ENCODE results near the gene KCNQ5.

KCNQ5 gene

DNA sequence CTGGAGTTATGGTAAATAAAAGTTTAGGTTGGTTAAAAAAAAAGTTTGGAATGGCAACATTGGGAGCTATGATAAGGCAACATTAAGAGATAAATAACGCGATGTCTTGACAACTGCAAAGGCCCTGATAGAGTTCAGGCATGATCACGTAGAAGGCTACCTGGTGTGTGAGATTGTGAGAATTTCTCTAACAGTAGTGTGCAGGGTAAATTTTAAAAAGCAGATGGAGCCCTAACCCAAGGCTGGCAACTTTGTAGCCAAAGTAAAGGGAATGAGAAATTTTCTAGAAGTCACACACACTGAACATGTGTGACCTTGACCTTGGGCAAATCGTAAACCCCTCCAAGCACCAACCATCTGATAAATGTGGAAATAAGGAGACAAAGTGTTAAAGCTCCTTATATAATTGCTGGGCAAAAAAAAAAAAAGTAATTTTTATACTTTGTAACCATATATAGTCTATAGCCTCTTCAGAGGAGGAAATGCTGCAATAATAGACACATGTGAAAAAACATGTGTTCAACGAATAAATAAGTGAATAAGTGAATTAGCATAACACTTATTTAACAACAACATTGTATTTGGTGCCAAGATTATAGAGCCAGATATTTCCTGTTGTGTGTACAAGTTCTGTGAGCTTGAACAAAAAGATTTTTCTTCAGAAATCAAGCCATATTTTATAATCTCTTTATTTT is 18.2 kb downstream of the KCNQ5 start:
- no peak for DNase-seq (ENCODE audit: low spot score)

DNA sequence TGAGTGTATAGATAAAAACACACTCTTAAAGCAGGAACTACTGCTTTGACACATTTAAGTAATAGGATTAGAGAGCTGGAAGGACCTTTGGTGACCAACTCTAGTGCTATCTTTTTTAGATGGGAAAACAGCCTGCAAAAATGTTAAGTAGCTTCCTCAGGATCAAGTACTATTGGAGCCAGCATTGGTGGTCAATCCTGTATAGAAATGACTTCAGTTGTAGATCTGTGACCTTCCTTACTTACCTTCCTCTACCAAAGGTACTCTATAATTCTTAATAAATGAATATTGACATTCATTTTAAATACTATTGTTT is 18.7 kb downstream of the KCNQ5 start:
- no peak for DNase-seq (ENCODE audit: low spot score)

DNA sequence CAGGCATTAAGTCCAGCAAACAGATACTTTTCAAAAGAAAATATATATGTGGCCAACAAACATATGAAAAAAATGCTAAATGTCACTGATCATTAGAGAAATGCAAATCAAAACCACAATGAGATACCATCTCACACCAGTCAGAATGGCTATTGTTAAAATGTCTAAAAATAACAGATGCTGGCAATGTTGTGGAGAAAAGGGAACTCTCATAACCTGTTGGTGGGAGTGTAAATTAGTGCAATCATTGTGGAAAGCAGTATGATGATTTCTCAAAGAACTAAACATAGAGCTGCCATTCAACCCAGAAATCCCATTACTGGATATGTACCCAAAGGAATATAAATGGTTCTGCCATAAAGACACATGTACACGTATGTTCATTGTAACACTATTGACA is 20.6 kb downstream of the KCNQ5 start:
- DNase-seq (ENCODE audit: low spot score) = no peak

DNA sequence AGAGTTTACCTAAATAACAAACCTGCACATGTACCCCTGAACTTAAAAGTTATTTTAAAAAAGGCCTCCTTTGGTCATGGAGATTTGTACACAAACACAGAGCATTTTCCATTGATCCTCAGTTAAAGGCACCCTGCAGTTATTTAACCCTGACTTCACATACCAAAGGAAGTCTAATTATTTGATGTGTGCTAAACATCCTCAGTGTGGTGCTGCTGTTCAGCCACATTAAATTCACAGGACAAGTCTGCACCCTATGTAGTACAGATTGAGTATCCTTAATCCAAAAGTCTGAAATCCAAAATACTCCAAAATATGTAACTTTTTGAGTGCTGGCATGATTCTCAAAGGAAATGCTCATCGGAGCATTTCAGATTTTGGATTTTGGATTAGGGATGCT is 21.4 kb downstream of the KCNQ5 start:
- no peak for DNase-seq (ENCODE audit: low spot score)

DNA sequence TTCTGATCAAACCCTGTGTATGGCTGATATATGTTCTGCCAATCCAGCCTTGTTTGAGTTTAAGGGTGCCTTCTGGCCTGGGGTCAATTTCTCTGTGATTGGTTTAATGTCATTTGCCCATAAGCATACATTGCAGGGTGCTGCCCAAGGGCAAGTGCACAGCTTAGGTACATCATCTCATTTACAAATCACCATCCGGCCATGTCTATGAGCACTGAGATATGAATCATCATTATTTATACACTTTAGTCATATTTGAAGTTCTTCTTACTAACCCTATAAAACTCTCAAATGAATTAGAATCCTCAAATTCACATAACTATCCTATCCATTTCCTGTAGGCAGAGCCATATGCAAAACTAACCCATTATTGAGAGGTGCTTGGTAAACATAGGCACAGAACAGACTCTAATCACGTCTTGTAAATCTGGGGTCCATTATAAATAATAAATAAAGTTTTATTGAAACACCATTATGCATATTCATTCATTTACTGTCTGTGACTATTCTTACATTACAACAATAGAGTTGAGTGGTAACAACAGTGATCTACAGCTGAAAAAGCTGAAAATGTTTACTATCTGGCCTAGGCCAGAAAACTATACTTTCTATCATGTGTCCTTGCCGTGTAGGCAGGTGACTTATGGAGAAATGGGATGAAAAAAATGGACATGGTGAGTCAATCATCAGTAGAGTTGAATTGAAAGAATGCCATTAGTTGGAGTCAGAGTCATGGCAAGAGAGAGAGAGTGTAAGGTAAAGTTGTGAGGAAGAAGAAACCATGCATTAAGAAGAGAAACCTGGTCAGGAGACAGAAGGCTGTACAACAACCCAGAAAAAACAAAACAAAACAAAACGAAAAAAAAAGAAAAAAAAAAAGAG is 25.0 kb downstream of the KCNQ5 start:
- no peak for DNase-seq (ENCODE audit: low spot score)

DNA sequence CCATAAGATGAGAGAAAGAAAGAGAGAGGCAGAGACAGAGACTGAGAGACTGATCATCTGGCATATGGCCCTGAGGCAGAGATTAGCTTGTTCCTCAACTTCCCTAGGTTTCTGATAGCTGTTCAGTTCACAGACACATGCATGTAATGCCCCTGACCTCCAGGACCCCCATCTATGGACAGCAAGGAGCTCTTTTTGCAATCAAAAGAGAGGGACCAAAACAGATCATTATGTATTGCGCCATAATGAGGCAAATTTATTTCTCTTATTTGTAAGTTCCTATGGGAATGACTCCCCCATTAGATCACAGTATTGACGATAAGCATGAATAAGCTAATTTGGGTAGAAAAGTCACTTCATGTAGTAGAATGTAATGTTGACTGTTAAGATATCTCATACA is 25.6 kb downstream of the KCNQ5 start:
- no peak for DNase-seq (ENCODE audit: low spot score)

DNA sequence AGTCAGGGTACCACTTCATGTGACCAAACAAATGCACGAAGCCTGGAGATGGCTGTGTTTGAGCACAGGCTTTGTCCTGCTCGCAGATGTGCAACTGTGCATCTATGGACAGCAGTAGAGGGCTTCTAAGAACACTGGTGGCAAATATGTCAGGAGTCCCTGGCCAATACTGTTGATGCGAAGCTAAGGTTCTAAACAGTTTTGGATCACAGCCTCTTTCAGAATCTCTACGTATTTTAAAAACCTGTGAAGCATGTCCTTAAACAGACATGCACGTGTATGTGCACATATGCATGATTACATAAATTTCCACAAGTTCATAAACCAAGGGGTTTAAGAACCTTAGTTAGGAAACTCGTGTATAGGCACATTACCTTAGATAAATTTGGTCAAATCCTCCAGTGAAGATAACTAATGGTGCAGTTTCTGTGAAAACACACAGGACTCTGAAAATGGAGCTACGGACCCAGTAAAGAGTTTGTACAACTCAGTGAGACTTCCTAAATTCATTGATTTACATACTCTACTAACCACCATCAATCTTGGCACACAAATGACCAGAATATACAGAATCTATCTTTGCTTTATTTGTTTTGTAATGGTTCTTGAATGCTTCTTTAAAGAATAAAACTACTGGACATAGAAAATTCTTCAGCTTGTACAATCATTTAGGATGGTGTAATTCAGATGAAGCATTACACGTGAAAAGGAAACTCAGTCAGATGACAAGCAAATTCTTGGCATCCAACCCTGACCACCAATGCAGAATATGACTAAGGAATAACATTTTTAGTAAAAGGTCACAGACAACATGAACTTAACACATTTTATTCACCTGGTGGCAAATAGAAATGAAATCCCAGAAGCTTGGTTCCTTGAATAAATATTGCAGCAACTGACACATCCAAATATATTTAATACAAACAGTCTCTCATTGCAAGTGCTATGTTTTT is 27.4 kb downstream of the KCNQ5 start:
- DNase-seq (ENCODE audit: low spot score) = no peak

DNA sequence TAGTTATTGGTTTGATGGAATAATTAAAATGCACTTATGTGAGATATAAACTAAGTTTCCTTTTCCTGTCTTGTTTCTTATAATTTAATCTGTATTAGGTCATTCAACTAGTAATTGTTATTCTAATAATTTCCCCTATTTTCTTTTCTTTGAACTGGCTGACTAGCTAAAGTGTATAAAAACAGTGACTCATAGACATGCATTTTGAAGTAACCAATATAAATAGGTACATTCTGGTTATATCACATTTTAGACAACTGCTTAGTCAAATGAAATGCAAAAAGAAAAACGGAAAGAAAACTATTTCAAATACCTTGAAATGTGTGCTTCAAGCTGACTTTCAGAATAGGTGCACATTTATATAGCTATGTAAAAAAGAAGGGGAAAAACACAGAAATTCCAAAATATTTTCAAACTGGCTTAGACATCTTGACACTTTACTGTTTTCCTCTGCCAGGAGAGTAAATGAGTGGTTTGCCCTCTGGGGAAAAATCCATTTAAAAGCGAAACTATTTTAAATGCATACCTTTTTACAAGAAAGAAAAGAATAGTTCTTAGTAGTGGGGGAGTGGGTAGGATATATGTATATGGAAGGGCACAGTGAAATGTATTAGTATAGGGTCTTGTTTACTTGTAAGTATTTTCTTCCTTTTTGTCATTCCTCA is 28.3 kb downstream of the KCNQ5 start:
- no peak for DNase-seq (ENCODE audit: low spot score)

DNA sequence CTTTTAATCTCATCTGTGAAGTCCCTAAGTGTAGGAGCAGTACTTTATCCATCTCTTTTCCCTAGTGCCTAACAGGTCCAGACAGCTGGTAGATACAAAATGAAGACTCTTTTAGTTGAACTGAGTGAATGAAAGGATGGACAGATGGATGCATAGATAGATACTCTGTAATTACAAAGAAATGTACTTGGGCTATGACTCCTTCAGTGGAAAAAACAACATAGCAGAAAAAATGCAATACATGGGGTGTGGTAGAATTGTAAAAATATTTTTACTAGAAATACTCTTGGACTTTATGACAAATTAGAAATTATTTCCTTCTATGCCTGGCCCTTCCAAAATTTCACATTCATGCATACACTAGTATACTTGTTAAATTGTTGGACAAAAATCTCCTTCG is 29.3 kb downstream of the KCNQ5 start:
- no peak for DNase-seq (ENCODE audit: low spot score)

DNA sequence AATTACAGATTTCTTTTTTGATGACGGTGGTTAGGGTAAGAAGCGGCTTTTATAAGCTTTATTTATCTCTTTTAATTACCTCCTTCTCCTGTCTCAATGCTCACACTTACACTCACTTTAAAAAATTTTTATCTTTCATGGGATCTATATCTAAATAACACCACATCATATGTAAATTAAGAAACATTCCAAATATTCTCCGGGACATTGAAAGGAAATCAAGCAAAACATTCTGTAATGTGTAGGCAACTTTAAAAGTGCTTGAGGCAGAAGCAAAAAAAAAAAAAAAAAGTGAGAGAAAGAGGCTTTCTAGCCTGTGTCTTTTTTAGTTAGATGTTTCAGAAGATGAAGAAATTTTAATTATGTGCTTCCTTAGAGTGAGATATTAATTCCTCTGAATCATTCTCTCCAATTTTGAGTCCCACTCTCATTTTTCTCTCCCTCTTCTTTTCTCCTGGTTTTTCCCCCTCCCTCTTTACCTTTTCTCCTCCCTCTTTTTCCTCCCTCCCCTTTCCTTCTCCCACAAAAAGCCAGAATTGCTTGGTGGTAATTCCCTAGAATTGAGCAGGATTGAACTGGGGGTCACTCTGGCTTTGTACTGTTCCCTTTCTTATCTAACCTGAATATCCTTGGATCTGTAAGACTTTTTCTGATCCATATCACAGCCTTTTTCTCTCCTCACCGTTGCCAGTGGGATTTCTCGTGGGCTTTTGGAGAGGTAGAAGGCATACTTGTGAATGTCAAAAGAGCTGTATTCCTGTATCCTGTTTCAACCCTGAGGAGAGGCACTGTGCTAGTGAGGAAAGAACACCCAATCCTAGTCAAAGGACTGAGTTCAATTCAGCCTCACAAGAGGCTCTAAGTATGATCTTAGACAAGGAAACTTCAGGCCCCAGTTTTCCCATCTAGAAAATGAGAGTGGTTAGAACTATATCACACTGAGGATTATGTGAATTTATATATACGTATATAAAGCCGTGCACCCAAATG is 30.4 kb downstream of the KCNQ5 start:
- DNase-seq (ENCODE audit: low spot score) = no peak

DNA sequence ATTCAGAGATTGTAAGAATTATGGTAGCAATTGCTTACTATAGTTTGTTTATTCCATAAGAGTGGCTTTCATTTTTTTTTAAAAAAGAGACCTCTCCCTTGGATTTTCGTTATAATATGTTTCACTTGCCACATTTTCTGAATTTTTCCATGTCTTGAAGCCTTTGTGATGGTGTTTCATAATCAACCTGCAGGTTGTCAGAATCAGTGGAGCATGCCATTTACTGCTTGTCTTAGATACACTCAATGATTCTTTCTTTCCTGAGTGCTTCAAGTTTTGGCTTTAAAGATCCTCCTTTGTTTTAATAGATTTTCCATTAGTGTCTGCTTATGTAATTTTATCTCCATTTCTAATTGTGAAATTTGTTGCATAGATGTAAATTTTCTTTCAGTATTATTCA is 31.2 kb downstream of the KCNQ5 start:
- DNase-seq (ENCODE audit: low spot score) = no peak

DNA sequence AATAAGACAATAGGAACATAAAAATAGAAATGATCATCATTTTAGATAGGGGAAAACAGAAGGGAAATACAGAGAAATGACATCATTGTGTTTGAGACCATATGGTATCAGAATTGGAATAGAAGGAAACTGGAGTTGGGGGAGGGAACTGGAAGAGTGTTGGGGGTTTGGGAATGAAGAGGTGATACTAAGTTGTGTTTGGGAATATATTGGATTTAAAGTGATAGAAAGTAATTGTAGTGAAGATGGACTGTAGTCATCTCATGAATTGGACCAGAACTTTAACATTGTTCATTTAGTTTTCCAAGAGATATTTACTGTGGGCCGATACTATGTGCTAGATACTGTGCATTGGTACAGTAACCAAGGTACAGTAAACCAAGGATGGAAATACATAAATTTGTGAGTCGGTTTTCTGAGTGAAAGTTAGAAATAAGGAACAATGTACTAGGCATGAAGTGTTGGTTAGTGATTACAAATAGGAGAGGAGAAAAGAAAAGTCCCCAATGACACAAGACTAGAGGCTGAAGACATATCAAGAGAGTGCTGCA is 32.3 kb downstream of the KCNQ5 start:
- no peak for DNase-seq (ENCODE audit: low spot score)

DNA sequence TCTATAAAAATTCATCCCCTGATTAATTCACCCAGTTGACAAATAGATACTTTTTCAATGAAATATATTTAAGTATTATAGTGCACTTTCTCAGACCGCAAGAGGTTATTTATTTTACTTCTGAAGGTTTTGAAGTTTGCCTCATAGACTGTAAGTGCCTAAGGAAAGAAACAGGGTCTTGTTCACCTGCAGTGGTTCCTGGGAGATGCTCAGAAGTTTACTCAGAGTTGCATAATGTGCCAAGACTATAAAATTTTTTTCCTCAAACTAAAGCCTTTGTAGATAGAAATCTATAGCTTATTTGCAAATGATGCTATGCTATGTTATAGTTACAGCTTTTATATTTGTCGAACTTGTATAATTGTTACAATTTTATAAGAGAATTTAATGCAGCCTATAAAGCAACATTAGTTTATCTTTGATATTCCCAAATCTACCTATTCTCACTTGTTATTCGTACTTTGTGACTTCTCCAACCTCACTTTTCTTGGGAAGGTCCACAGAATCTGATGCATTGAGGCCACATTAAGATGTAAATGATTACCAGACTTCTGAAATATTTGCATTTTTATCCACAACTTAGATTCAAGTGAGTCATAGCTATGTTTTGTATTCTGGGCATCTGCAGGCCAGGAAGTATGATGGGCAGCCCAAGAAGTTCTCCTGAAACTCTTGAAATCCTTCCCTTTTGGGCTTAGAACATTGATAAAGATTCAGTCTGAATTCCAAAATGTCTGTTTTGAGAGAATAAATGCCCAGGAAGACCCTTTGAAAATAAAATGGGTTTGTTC is 35.7 kb downstream of the KCNQ5 start:
- DNase-seq (ENCODE audit: low spot score) = no peak

DNA sequence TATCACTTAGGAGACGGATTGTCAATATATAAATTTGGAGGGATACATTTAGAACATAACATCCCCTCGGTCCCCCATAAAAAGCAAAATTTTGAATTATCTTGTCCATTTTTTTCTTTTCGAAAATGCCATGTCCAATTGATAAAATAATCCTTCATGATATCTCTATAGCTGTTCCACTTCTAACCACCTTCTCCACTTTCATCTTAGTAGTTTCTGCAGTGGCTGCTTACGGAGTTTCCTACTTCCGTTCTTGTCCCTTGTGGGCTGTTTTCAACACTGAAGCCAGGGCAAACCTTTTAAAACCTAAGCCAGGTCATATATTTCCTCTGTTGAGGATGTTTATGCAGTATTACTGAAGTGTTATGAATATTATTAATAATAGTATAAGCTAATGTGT is 37.9 kb downstream of the KCNQ5 start:
- no peak for DNase-seq (ENCODE audit: low spot score)

DNA sequence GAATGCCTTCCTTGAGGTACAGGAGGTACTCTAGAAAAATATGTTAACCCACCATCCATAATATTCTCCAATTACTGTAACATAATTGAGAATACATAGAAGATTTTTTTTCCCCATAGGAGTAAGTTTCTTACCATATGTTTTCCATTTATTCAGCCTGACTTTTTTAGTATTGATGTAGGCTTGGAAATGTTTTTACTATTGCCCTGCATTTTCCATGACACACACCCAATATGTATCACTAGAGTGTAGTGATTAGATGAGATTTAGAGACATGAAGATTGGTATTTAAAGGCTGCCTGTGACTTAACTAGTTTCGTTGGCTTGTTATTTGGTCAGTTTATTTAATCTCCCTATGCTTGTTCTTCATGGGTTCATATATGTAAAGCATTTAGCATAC is 39.5 kb downstream of the KCNQ5 start:
- DNase-seq (ENCODE audit: low spot score) = no peak

DNA sequence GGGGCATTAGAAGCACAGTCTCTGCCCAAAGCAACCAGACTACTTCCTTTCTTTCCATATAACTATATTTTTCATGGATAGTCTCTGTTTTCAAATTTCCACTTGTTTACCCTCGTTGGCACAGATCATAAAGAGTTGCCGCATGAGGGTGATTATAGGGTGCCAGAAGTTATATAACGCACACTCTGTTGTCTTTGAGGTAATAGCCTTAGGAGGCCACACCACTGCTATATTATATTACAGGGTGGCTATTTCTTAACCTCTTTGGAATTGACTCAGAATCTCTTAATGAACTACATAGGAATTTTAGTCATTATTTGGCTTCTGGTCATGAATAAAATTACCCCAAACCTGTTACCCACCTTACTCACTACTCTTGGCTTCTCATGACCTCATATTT is 43.7 kb downstream of the KCNQ5 start:
- DNase-seq (ENCODE audit: low spot score) = no peak

DNA sequence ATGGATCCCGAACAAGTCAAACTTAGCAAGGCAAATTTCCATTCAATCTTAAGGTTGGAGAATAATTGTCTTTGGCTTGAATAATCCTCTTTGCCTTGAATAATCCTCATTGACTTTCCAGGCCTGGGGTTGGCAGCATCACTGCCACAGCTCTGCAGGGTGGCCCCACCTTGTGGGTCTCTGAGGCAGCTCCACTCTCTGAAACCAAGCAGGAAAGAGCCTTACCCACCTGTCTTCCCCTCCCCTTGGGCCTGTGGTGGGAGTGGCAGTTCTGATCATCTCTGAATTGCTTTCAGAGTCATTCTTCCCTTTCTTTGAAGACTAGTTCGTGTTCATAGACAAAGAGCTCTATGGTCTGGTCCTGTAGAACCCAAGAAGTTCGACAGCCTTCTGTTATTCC is 47.5 kb downstream of the KCNQ5 start:
- DNase-seq (ENCODE audit: low spot score) = no peak

DNA sequence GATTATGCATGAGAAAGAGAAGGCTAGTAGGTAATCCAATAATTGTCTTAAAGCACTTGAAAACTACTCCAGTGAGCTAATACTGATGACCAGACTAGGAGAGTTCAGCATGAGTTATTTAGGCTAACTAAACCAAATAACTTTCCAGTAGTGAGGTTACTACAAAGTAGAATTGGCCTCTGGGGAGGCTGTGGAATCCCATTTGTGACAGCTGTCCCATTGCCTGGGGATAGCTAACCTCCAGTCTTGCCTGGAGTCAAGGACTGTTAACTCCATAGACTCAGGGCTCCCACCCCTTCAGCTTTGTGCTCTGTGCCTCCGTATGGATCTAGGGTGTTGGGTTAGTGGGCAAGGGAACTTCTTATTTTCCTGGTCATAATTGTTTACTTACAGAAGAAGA is 51.0 kb downstream of the KCNQ5 start:
- DNase-seq (ENCODE audit: low spot score) = no peak

DNA sequence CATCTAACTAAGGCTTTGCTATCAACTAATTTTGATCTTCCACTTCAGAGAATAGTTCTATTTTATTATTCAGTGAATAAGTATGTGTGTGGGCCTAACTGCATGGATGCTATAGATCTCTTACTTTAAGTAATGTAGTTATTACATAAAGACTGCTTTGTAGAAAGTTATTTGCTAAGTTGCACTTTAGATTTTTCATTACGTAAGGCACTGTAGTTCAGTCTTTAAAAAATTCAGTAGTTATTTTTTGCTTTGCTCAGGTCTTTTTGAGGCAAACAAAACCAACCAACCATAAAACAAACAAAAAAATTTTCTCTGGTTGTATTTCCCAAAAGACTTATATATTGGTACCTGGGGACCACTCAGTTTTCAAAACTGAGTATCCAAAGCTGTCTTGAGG is 53.0 kb downstream of the KCNQ5 start:
- DNase-seq (ENCODE audit: low spot score) = no peak

DNA sequence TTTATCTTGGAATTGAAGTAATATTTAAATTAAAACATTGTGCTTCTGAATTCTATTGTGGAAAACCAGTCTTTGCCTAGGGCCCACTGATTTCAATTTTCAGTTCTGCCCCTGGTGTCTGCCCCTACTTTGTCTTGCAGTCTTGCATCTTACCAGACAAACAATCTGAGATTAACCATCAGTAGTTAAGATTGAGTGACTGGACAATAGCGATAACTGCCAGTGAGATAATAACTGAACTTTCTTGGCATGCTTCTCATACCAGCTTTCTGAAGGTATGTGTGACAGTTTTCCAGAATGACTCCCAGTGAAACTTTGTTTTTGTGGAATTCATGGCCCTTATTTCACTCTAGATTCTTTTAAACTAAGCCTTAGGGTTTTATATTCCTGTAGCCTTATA is 53.5 kb downstream of the KCNQ5 start:
- no peak for DNase-seq (ENCODE audit: low spot score)
